ENCODE data around the gene CCM2L. TPM values are rescaled to one million over a fixed set of nuclear protein-coding genes. Genes with fewer than 3 reads are reported as not detected.

The CCM2L gene
- total RNA-seq, 2 experiments from 2014 or later: 1.4 TPM; not detected in 1

DNA sequence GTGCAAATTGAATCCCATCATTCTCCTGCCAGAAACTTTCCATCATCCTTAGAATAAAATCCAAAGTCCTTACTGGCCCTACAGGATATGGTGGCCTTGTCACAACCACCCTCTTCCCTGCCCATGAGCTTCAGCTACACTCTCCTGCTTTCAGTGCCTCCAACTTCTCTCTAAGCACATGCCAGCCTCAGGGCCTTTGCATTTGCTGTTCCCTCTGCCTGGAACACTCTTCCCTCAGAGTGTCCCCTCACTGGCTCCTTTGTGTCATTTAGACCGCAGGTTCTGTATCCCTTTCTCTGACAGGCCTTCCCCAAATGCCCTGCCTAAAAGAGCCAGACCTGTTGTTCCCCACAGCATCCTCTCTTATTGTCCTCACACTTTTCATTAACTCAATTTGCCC, 60.0 kb downstream of the CCM2L start:
- Histone ChIP-seq H2AFZ (ENCODE audit: low read length) (0 out of 2 replicates have a peak overlapping the region, but pooled peaks have one; percentile 2), H3K27ac (ENCODE audit: low read depth, low read length, poor library complexity, severe bottlenecking) (no peak overlapping the region), H4K20me1 (ENCODE audit: insufficient read depth, low read length) (no peaks in the 10 kb centered on the region), H3K4me3 (ENCODE audit: low read depth, low read length, poor library complexity, severe bottlenecking) (no peak overlapping the region), H3K79me2 (ENCODE audit: insufficient read depth, low read depth, low read length) (no peaks in the 10 kb centered on the region), H3K9me2 (ENCODE audit: insufficient read depth, low read length) (no peaks in the 10 kb centered on the region), H3K4me2 (ENCODE audit: low read length) (no peak overlapping the region), H3K4me1 (ENCODE audit: insufficient read depth, low read length, poor library complexity, severe bottlenecking) (peaks cover 14% of the 10 kb centered on the region), H3K36me3 (ENCODE audit: insufficient read depth, low read length) (no peaks in the 10 kb centered on the region), H3K9me3 (ENCODE audit: low read length) (no peaks in the 10 kb centered on the region)
- TF ChIP-seq EZH2phosphoT487 (IDR thresholded peaks at IDR 0.05; ENCODE audit: borderline replicate concordance, low read depth, low read length): no peak
- no peak for TF ChIP-seq CTCF (conservative IDR thresholded peaks at IDR 0.05; ENCODE audit: low read length)
- intact Hi-C loops (cut with micrococcal nuclease; ENCODE audit: unreplicated experiment): no loop called here
- POLR2A ChIA-PET: no interaction called here
- CTCF ChIA-PET (ENCODE audit: unreplicated experiment): no interaction called here
- no peak for DNase-seq (ENCODE audit: low spot score)
- no TSS peak for BruUV-seq (replicated peaks)

- TF ChIP-seq CTCF (conservative IDR thresholded peaks at IDR 0.05; ENCODE audit: low read length) (no peak), EZH2phosphoT487 (IDR thresholded peaks at IDR 0.05; ENCODE audit: borderline replicate concordance, low read depth, low read length) (no peak)
Observed at GRCh38 chr20:32070690-32071213, 60.5 kb downstream of the CCM2L start.

GRCh38 chr20:32071395-32072167, 61.3 kb downstream of the CCM2L start:
- TF ChIP-seq CTCF (conservative IDR thresholded peaks at IDR 0.05; ENCODE audit: low read length): no peak
- TF ChIP-seq EZH2phosphoT487 (IDR thresholded peaks at IDR 0.05; ENCODE audit: borderline replicate concordance, low read depth, low read length): no peak
- BruUV-seq (replicated peaks): no TSS peak
- POLR2A ChIA-PET: interaction anchor here (1.4 kb wide), 1 partner anchor 9 kb away, joined by 4 read pairs; no protein-coding TSS in a partner anchor
- Histone ChIP-seq H3K79me2 (ENCODE audit: insufficient read depth, low read depth, low read length) (no peaks in the 10 kb centered on the region), H3K4me1 (ENCODE audit: insufficient read depth, low read length, poor library complexity, severe bottlenecking) (peaks cover 14% of the 10 kb centered on the region), H3K4me2 (ENCODE audit: low read length) (no peak overlapping the region), H4K20me1 (ENCODE audit: insufficient read depth, low read length) (no peaks in the 10 kb centered on the region), H3K4me3 (ENCODE audit: low read depth, low read length, poor library complexity, severe bottlenecking) (no peak overlapping the region), H3K36me3 (ENCODE audit: insufficient read depth, low read length) (no peaks in the 10 kb centered on the region), H3K9me3 (ENCODE audit: low read length) (no peaks in the 10 kb centered on the region), H2AFZ (ENCODE audit: low read length) (no peak overlapping the region), H3K9me2 (ENCODE audit: insufficient read depth, low read length) (no peaks in the 10 kb centered on the region), H3K27ac (ENCODE audit: low read depth, low read length, poor library complexity, severe bottlenecking) (no peak overlapping the region)
- CTCF ChIA-PET (ENCODE audit: unreplicated experiment): interaction anchor here (0.9 kb wide), 1 partner anchor 34 kb away, joined by 3 read pairs; no protein-coding TSS in a partner anchor
- DNase-seq (ENCODE audit: low spot score): no peak
- intact Hi-C loops (cut with micrococcal nuclease; ENCODE audit: unreplicated experiment): no loop called here

More at GRCh38 chr20:32070690-32071213, 60.5 kb downstream of the CCM2L start:
- ChIA-PET CTCF (ENCODE audit: unreplicated experiment) (interaction anchor here (0.9 kb wide), 1 partner anchor 33 kb away, joined by 3 read pairs; no protein-coding TSS in a partner anchor), POLR2A (no interaction called here)
- Histone ChIP-seq H2AFZ (ENCODE audit: low read length) (0 out of 2 replicates have a peak overlapping the region, but pooled peaks have one; percentile 2), H3K4me1 (ENCODE audit: insufficient read depth, low read length, poor library complexity, severe bottlenecking) (peaks cover 14% of the 10 kb centered on the region), H4K20me1 (ENCODE audit: insufficient read depth, low read length) (no peaks in the 10 kb centered on the region), H3K27ac (ENCODE audit: low read depth, low read length, poor library complexity, severe bottlenecking) (no peak overlapping the region), H3K9me2 (ENCODE audit: insufficient read depth, low read length) (no peaks in the 10 kb centered on the region), H3K79me2 (ENCODE audit: insufficient read depth, low read depth, low read length) (no peaks in the 10 kb centered on the region), H3K36me3 (ENCODE audit: insufficient read depth, low read length) (no peaks in the 10 kb centered on the region), H3K4me3 (ENCODE audit: low read depth, low read length, poor library complexity, severe bottlenecking) (no peak overlapping the region), H3K9me3 (ENCODE audit: low read length) (no peaks in the 10 kb centered on the region), H3K4me2 (ENCODE audit: low read length) (no peak overlapping the region)
- no TSS peak for BruUV-seq (replicated peaks)
- no peak for DNase-seq (ENCODE audit: low spot score)
- intact Hi-C loops (cut with micrococcal nuclease; ENCODE audit: unreplicated experiment): no loop called here

All from OCI-LY7 (cell line).